ENCODE measurements around the gene MED20.

MED20 gene

GRCh38 chr6:41885930-41886329 lies 35.0 kb downstream of the MED20 start:
- Histone ChIP-seq H3K4me1 (ENCODE audit: control insufficient read depth in 1 of 2, insufficient read depth in 1 of 2, low read depth in 1 of 2, low read length in 1 of 2) (no peaks in the 10 kb centered on the region), H3K36me3 (peaks cover 16% of the 10 kb centered on the region), H3K9me3 (no peaks in the 10 kb centered on the region), H3K27me3 (no peaks in the 10 kb centered on the region), H3K27ac (no peak overlapping the region), H3K4me3 (ENCODE audit: low read depth in 1 of 2, low read length in 1 of 2) (no peak overlapping the region)
- TF ChIP-seq CTCF (IDR thresholded peaks at IDR 0.05): no peak

GRCh38 chr6:41884957-41885356 lies 36.0 kb downstream of the MED20 start:
- Histone ChIP-seq H3K36me3 (peaks cover 16% of the 10 kb centered on the region), H3K4me3 (ENCODE audit: low read depth in 1 of 2, low read length in 1 of 2) (no peak overlapping the region)

GRCh38 chr6:41881506-41881905 lies 39.4 kb downstream of the MED20 start:
- TF ChIP-seq CTCF (IDR thresholded peaks at IDR 0.05): no peak

More at GRCh38 chr6:41884957-41885356, 36.0 kb downstream of the MED20 start:
- H3K9me3 ChIP-seq: no peaks in the 10 kb centered on the region
- no peaks in the 10 kb centered on the region for H3K4me1 ChIP-seq (ENCODE audit: control insufficient read depth in 1 of 2, insufficient read depth in 1 of 2, low read depth in 1 of 2, low read length in 1 of 2)
- TF ChIP-seq CTCF (IDR thresholded peaks at IDR 0.05): no peak
- H3K27me3 ChIP-seq: no peaks in the 10 kb centered on the region
- H3K27ac ChIP-seq: no peak overlapping the region

GRCh38 chr6:41878961-41879405 lies 42.0 kb downstream of the MED20 start:
- H3K27ac ChIP-seq: no peak overlapping the region
- no peak for TF ChIP-seq CTCF (IDR thresholded peaks at IDR 0.05)
- peaks cover 3% of the 10 kb centered on the region for H3K36me3 ChIP-seq
- no peaks in the 10 kb centered on the region for H3K4me1 ChIP-seq (ENCODE audit: control insufficient read depth in 1 of 2, insufficient read depth in 1 of 2, low read depth in 1 of 2, low read length in 1 of 2)
- no peaks in the 10 kb centered on the region for H3K27me3 ChIP-seq
- H3K4me3 ChIP-seq (ENCODE audit: low read depth in 1 of 2, low read length in 1 of 2): no peak overlapping the region
- no peaks in the 10 kb centered on the region for H3K9me3 ChIP-seq

More at GRCh38 chr6:41881506-41881905, 39.4 kb downstream of the MED20 start:
- H3K4me3 ChIP-seq (ENCODE audit: low read depth in 1 of 2, low read length in 1 of 2): no peak overlapping the region
- no peaks in the 10 kb centered on the region for H3K27me3 ChIP-seq
- H3K9me3 ChIP-seq: no peaks in the 10 kb centered on the region
- peaks cover 17% of the 10 kb centered on the region for H3K36me3 ChIP-seq
- no peak overlapping the region for H3K27ac ChIP-seq
- no peaks in the 10 kb centered on the region for H3K4me1 ChIP-seq (ENCODE audit: control insufficient read depth in 1 of 2, insufficient read depth in 1 of 2, low read depth in 1 of 2, low read length in 1 of 2)

GRCh38 chr6:41878246-41878645 lies 42.7 kb downstream of the MED20 start:
- TF ChIP-seq CTCF (IDR thresholded peaks at IDR 0.05): no peak

More at GRCh38 chr6:41878246-41878645, 42.7 kb downstream of the MED20 start:
- Histone ChIP-seq H3K27ac (no peak overlapping the region), H3K36me3 (peaks cover 3% of the 10 kb centered on the region), H3K9me3 (no peaks in the 10 kb centered on the region), H3K4me3 (ENCODE audit: low read depth in 1 of 2, low read length in 1 of 2) (no peak overlapping the region), H3K27me3 (no peaks in the 10 kb centered on the region), H3K4me1 (ENCODE audit: control insufficient read depth in 1 of 2, insufficient read depth in 1 of 2, low read depth in 1 of 2, low read length in 1 of 2) (no peaks in the 10 kb centered on the region)

Measured in neutrophil (primary cell).